GM12878 (cell line): Measurements from ENCODE around the gene RASD1. TPM values are rescaled to one million over a fixed set of nuclear protein-coding genes. Genes with fewer than 3 reads are reported as not detected.

Source experiments
- E4F1 ChIP-seq: fragments of 450-650 bp; IDR thresholded peaks from 2 replicates; pipeline ENCODE4 v1.6.1; 2018; ENCODE audit warnings: borderline replicate concordance, mild to moderate bottlenecking; ENCODE audit not compliant: partially characterized antibody
- EP300 ChIP-seq, 2 experiments: fragments of 150-350 bp in 1 of 2; IDR thresholded peaks; 2 replicates each; pipeline ENCODE4 v1.6.1; 2011 to 2012; ENCODE audit warnings: low read depth in 2 of 2, low read length in 2 of 2, borderline replicate concordance in 1 of 2, improper control_type of control experiment in 1 of 2, inconsistent platforms in 1 of 2; ENCODE audit not compliant: control insufficient read depth in 1 of 2
- JUND ChIP-seq: IDR thresholded peaks from 2 replicates; pipeline ENCODE4 v1.6.1; 2012; ENCODE audit warnings: low read depth, mild to moderate bottlenecking, low read length, improper control_type of control experiment, moderate library complexity
- PBX3 ChIP-seq: IDR thresholded peaks from 2 replicates; pipeline ENCODE4 v1.6.1; 2011; ENCODE audit warnings: mild to moderate bottlenecking, low read depth, low read length, moderate library complexity; ENCODE audit not compliant: insufficient replicate concordance
- PKNOX1 ChIP-seq: fragments of 450-650 bp; IDR thresholded peaks from 2 replicates; pipeline ENCODE4 v1.6.1; 2016; ENCODE audit warnings: mild to moderate bottlenecking
- POU2F2 ChIP-seq: IDR thresholded peaks from 3 replicates; pipeline ENCODE4 v1.6.1; 2011; ENCODE audit warnings: low read depth, mild to moderate bottlenecking, low read length, borderline replicate concordance
- TARDBP ChIP-seq: IDR thresholded peaks from 2 replicates; pipeline ENCODE4 v1.6.1; 2016; ENCODE audit warnings: borderline replicate concordance
- ZNF592 ChIP-seq: fragments of 450-650 bp; IDR thresholded peaks from 2 replicates; pipeline ENCODE4 v1.6.1; 2017; ENCODE audit warnings: mild to moderate bottlenecking, moderate library complexity
- ZSCAN29 ChIP-seq: fragments of 450-650 bp; IDR thresholded peaks from 2 replicates; pipeline ENCODE4 v1.6.1; 2017; ENCODE audit warnings: mild to moderate bottlenecking, moderate library complexity
- polyA plus RNA-seq, 11 experiments: library from polyadenylated mRNA; depleted of rRNA in 4 of 11; unstranded in 6 of 11; stranded (reverse) in 5 of 11; fragments of >200 nt; fragmentation: Nextera tagmentation in 4 of 11; fragmentation: Illumina TruSeq in 1 of 11; extraction: Ambion mirVana in 4 of 11; extraction: Trizol in 1 of 11; gene quantifications; 1 replicate in 1 of 11; 2 replicates in 10 of 11; pipeline versions ENCODE4 v1.2.1 to v1.2.3, GENCODE V29; 2011 to 2016; ENCODE audit warnings: inconsistent platforms in 2 of 11, missing spikeins in 2 of 11, low read depth in 1 of 11
- total RNA-seq, 4 experiments: library from RNA; depleted of rRNA in 3 of 4; stranded (reverse); fragments of >200 nt in 3 of 4; fragmentation: Illumina TruSeq in 1 of 4; extraction: Trizol in 1 of 4; gene quantifications; 2 replicates each; pipeline versions ENCODE4 v1.2.1 to v1.2.3, GENCODE V29; 2013 to 2021

The RASD1 gene
- total and polyA plus RNA-seq, 10 of the 15 experiments (the other 5 are each of a cell fraction or from before 2014, with no cell fraction given): 0.14 to 0.33 TPM; not detected in 8

GRCh38 chr17:17515934-17516930, 20.0 kb upstream of the RASD1 start (continued):
- no peak for TF ChIP-seq PBX3
- TF ChIP-seq ZSCAN29: no peak
- no peak for TF ChIP-seq POU2F2
- TF ChIP-seq PKNOX1: no peak
- TF ChIP-seq EP300 (IDR thresholded peaks at IDR 0.05; ENCODE audit: borderline replicate concordance in 1 of 2, control insufficient read depth in 1 of 2, low read depth in 2 of 2, low read length in 2 of 2): no peak
- no peak for TF ChIP-seq TARDBP
- no peak for TF ChIP-seq ZNF592
- no peak for TF ChIP-seq E4F1
- TF ChIP-seq JUND: no peak
